HG03097 (cell line): ENCODE results near the gene TRAK1.

ENCODE experiments used
- ATAC-seq: cut with Tn5 transposase; IDR thresholded peaks from one replicate; pipeline ENCODE4 v1.9.1; 2021; ENCODE audit not compliant: unreplicated experiment, low FRiP score

The TRAK1 gene

DNA sequence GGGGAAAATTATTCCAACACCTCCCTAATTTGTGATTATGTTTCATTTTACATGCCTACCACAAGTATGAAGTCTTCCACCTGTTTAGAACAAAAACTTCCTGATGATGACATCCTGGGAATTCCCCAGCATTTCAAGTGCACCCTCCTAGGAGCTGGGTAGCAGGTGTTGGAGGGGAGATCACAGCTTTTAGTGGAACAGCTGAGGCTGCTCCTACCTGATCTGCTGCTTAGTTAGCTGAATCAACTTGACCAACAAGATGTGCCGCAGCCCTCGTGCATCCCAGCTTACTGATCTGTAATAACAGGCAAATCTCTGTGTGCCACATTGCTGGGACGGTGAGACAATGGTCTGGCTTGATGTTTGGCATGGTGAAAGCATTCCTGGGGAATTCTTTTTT lies 29.7 kb downstream of the TRAK1 start:
- ATAC-seq, result no peak

DNA sequence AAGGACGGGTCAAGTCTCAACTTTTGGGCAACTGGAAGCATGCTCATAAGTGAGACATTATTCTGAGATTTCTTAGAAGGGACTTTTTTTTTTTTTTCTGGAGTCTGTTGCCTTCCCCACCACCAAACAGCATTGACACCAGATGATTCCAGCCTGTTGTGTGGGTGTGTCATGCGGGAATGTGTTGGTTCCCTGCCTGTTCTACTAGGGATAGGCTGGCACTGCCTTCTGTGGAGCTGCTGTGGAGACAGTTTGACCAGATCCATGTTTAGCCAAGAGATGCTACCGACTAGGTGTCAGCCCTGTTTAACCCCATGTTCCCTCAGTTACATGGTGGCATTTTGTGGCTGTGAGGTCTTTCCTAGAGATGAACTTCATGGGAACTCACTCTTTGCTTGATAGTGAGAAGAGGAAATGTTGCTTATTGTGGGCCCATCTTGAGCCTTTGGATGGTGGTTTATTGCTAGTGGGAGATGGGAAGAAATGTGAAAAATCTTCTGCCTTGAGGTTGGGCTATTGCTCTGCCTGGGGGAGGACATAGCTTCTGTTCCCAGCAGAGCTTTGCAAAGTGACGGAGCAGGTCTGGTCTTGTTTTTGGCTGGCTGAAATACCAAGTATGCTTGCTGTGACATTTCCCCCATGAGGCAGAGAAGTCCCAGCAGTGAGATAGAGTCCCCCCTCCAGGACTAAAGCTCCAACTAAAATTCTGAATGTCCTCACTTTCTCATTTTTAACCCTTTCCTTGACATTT lies 31.3 kb downstream of the TRAK1 start:
- ATAC-seq, result no peak

DNA sequence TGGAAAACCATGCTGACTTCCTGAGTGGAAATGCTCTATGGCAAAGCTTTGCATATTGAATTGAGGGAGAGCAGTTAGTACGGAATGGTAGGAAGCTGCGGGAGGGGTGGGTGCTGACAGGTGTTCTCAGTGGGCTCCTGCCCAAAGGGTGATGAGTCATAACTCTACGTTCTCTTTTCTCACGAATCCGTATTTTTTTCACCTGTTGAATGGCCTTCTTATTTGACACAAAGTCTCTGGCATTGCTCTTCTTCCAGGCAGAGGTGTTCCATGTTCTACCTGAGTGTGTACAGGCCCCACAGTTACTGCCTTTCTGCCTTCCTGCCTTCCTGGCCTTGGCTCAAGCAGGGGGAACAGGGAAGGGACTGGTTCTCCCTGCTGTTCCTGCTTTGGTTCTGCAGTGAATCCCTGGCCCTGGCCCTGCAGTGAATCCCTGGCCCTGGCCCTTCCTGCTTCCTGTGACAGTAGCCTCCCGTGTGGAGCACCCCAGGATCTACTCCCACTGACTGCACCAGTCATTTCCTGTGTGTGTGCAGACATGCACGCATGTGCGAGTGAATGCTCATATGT lies 31.9 kb downstream of the TRAK1 start:
- ATAC-seq, result no peak

DNA sequence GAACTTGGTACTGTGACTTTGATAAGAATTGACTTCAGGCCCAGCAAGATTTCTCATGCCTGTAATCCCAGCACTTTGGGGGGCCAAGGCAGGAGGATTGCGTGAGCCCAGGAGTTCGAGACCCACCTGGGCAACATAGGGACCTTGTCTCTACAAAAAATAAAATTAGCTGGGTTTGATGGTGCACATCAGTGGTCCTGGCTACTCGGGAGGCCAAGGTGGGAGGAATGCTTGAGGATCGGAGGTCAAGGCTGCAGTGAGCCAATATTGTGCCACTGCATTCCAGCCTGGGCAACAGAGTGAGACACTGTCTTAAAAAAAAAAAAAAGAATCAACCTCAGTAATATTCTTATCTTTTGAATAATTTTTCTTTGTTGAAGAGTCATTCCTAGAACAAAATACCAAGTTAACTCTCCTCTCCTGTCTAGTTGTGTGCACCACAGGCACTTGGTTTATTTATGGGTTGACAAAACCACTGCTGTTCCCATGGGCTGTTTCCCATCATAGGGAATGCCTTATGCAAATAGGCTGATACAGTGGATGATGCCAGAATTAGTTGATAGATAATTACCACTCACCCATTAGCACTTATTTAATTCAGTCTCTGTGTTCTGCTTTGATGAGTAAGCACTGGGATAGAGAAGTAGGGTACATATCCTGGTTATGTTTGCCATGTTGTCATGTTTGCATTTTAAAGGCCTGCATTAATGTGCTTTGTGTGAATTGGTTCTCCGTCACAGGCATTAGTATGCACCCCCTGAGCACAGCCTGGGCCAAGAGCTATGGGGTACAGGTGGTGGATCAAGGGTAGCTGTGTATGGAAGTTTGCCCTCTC lies 32.9 kb downstream of the TRAK1 start:
- ATAC-seq, result no peak

DNA sequence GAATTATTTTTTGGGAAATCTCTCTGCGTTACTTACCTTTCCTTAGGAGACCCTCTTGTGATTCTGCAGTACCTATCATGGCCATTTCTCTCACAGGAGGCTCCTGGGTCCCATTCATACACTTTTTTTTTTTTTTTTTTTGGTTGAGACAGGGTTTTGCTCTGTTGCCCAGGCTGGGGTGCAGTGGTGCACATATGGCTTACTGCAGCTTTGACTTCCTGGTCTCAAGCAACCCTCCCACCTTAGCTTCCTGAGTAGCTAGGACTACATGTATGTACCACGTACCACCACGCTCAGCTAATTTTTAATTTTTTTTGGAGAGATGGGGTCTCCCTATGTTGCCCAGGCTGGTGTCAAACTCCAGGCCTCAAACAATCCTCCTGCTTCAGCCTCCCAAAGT lies 36.1 kb downstream of the TRAK1 start:
- ATAC-seq, result no peak

DNA sequence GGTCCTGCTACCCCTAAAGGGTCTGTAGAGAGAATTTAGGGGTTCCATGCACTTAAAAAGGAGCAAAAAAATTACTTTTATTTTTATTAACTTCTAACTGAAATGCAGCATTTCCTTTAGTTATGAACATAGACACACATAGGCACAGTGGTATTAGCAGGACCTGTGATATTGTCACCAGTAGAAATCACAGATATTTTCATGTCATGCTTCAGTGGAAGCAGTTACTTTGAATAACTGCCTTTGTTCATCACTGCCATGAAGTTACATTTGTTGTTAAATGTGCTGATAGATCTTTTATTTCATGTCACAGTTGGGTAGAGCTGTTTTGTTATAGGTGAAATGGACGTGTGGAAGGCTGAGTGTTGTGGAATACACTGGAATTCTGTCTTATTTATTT lies 37.4 kb downstream of the TRAK1 start:
- no peak for ATAC-seq

DNA sequence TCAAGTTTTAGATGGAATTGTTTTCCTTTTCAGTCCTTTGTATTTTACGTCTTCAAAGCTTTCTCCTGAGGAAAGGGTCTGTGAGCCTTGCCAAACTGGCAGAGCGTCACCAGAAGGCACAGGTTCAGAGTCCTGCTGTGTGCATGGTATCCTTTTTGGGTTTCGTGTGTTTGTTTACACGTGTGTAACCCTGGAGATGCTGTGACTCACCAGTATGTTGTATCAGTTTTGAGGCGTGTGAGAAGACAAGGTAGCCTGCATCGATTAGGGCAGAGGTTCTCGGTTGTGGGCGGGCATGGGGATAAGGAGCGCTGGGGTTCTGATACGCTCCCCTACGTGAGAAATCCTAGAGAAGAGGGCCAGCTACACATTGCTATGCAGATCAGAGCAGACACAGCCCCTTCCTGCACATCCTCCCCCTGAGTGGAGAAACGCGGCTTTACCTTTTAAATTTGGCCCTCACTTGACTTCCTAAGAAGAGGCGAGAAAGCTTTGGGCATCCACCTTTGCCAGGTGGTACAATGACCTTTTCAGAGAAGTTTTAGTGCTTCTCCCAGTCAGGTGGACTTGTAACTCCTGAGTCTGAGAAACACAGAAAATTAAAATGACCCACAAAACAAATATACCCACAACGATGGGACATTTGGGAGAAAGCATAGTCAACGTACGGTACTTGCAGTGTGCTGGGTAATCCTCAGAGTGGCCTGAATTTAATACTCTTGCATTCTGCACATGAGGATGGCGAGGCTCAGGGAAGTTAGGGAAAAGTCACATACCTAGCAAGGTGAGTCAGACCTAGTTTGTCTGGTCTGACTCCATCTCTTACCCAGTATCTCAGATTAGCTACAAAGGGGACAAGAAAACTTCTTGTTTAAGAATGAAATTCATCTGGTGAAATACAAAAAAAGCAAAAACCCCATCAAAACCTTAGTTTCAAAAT lies 38.1 kb downstream of the TRAK1 start:
- ATAC-seq, result no peak

DNA sequence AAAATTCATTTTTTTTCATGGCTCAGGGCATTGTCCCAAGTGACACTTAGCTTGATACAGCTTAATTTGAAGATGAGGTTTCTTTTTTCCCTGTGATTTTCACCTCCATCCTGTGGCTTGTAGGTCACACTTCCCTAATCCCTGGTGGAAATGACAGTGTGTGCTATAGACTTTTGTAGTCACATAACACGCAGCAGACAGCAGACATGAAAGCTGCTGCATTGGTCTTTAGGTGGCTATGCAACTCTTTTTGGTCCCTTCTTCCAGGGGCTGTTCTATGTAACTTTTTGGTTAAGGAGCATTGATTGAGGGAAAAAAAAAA lies 38.8 kb downstream of the TRAK1 start:
- no peak for ATAC-seq

DNA sequence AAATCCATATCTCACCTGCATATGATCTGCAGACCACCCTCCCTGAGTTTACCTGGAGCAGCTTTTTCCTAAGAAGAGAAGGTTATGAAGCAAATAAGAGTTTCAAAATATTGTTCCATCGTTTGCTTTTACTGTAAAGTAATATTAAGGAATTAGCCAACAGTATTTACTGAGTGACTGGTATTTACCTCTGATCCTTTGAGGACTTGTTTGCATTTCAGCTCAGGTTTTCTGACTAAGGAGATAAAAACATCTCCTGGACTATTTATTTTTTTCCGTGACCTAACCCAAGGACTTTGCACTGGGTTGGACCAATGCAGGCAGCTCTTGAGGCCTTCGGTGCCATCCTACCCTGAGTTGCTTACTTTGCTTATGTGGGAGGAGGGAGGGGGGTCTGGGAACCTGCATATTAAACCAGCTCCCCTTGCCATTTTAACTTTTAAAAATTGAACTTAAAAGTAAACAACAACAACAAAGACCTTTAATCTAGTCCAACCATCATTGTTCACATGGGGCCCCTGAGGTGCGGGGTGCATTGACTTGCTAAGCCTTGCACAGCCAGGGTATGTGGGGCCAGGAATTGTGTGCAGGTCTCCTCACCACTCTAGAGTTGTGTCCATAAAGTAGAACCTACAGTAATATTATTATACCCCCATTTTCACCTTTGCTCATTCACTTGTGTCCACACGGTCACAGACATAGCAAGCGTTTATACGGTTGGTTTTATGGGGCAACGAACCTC lies 39.3 kb downstream of the TRAK1 start:
- ATAC-seq, result no peak

DNA sequence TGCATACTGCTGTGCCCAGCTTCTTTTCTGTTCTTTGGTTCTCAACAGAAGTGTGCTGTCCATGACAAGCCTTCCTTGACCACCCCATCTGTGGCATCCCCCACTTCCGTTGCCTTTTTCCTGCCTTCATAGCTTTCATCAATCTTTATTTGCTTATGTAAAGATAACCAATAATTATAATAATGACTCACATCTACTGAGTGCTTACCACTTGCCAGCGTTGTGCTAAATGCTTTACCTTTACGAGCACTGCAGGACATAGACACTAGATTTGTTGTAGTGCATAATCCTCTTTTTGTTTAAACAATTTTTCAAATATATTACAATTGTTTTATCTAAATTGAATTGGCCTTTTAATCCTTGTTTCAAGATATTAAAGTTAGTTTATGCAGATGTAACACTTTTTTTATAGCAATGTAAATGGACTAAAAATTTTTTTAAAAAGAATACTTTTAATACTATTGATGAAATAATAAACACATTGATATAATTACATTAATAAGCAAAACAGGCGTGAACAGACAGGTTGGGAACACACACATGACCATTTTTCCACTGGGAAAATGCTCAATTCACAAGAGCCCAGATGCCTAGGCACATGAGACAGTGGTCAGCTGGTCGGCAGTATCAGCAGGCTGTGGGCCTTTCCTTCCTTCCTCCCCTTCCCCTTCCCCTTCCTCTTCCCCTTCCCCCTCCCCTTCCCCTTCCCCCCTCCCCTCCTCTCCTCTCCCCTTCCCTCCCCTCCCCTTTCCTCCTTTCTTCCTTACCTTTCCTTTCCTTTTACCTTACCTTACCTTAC lies 42.5 kb downstream of the TRAK1 start:
- ATAC-seq, result no peak

DNA sequence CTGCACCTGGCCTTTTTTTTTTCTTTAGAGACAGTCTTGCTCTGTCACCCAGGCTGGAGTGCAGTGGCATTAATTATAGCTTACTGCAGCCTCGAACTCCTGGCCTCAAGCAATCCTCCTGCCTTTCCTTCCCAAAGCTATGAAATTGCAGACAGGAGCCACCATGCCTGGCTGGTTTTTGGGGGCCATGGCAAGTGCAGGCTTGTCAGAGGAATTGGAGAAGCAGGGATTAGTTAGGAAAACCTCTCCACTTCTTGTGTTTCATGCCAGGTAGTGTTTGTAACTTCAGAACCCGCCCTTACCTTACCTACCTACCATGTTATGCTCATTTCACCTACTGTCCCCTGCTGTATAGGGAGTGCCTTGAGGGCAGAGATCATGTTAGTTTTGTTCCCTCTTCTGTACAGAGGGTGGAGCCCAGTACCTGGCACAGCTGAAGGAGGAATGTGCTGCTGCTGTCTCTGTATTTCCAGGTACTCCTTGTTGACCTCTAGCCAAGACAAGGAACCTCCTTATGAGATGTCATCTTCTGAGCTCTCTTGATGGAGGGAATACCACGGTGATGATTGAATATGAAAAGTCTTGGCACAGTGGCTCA lies 43.8 kb downstream of the TRAK1 start:
- no peak for ATAC-seq

DNA sequence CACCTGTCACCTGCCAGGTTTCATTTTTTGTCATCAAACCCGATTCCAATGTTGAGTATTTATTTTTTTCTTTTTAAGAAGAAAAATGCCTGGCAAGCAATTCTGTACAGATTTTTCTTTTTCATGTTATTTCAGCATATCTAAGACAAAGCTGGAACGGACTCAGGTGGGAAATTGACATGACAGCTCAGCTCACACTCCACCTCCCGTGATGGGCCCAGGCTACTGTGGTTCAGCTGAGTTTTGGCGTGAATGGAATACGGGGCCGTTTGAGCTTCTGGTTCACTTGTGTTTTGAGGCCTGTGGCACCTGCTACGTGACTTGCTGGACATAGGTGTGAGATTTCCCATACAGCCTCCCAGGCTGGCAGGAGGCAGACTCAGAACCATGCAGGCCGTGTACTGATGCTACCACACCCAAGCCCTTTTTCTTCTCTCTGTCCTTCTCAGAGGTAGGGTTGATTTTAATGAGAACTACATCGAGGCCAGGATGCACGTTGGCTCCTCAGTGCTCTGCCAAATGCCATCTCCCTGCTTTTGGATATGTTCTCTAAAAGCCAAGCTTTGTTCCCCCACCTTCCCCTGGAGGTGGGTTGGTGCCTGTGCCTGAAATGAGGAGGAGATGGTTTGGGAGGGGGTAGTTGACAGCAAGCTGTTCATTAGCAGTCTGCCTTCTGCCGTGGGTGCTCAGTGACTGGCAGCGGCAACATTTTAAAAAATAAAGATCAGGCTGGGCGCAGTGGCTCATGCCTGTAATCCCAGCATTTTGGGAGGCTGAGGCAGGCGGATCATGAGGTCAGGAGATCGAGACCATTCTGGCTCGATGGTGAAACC lies 48.7 kb downstream of the TRAK1 start:
- no peak for ATAC-seq

DNA sequence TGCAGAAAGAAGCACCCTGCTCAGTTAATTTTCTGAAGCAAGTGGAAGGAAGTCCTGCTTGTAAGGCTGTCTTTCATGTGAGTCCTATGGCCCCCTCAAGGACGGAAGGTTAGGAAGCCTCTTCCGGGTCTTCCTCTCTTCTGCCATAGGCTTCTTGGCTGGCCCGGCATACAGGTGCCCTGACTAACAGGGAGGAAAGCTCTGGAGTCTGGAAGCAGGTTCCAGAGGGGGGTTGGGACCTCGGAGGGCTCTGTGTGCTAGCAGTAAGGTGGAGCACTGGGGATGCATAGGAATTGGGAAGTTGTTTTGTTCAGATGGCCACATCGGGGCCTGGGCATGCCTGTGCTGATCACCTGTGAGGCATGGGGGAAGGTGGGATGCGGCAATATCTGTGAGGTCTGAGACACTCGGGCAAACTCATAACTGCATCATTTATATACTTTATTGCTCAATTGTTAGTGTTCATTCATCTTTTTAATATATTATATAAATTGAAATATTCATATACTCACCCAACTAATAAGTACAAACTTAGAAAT lies 49.6 kb downstream of the TRAK1 start:
- no peak for ATAC-seq

DNA sequence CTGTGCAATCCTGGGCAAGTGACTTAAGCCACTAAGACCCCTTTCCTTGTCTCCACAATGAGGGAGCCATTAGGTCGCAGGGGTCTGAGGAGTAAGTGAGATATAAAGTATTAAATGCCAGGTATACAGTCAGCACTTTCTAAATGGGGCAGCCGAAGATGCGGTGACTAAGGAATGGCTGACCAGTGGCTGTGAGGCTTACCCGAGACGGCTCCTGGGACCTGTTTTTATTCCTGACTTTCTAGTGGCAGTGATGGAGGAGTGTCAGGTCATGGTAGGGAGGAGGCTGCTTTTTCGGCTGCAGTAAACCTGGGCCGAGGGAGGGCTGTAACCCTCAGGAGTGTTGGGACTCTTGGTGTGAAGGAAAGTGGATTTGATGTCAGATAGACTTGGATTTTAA lies 52.3 kb downstream of the TRAK1 start:
- ATAC-seq, result no peak

DNA sequence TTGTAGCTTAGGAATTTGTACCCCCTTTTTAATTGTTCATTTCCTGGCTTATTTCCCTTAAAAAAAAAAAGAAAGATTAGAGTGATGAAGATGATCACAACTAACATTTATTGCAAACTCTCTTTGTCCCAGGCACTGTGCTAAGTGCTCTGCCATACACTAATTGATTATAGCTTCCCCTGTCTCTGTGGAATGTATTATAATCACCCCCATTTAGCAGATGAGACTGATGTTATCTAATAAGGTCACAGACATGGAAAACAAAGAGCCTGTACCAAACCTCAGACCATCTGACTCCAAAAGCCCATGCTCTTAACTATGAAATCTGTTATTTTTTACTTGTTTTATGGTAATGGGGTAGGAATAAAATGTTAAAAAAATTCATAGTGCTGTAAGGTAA lies 53.1 kb downstream of the TRAK1 start:
- ATAC-seq, result no peak

DNA sequence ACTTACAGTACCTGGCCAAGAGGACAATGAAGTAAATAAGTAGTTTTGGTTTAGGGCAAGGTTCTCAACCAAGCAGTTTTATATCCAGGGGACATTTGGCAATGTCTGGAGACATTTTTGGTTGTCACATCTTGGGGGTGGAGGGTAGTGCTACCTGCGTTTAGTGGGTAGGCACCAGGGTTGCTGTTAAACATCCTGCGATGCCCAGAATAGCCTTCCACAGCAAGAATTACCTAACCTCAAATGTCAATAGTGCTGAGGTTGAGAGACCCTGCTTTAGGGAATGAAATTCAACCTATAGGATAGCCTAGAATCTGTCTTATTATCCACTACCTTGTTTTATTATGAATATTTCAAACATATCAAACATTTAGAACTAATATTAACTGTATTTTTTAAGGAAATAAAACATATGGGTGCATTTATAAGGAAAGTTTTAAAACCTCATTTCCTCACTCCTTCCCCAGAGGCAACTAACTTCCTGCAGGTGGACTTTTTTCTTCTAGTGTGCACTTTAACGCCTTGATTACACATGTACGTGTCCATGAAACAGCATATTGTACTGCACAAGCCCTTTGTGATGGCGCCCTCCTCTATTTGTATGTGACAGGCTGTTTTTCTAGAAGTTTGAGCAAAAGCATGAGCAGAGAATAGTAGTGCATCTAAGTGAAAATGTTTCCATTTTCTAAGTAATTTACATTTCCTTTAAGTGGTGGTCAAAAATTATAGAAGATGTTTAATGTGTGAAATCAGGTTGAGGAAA lies 57.1 kb downstream of the TRAK1 start:
- no peak for ATAC-seq

DNA sequence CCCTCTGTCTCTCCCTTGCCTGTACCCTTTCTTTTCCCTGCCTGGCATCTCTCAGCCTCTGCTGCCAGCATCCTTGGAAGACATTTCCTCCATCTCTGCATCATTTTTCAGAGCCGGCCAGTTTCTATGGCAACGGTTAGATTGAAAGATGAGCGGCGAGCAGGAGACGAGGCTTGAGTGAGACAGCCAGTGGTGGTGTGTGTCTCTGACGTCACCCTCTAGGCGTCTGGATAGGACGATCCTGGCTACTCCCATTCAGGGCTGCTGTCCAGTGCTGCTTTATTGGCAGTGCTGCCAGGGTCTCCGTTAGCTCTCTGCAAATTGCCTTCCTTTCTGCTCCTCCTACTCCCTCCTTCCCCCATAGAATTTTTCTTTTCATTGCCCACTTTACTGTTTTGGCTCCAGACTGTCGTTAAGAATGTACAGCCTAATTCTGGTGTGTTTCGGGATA lies 57.9 kb downstream of the TRAK1 start:
- no peak for ATAC-seq
